Endothelial cell (in vitro differentiated cells): ENCODE measurements around the gene TXNL4A. TPM values are rescaled to one million over a fixed set of nuclear protein-coding genes. Genes with fewer than 3 reads are reported as not detected.
"Not testable (repeated sequence)": the region's sequence is repeated elsewhere in the genome, so short reads cannot be mapped to it uniquely, and the experiment has no call there.

Experiments
- DNase-seq: peaks from one replicate; pipeline ENCODE4 v3.0.0; 2021; ENCODE audit warnings: low spot score
- H3K27ac Mint-ChIP-seq: one replicate; pipeline ENCODE4 v1.8.0; 2021; ENCODE audit warnings: mixed read lengths, inconsistent platforms; ENCODE audit not compliant: unreplicated experiment
- H3K27me3 Mint-ChIP-seq: one replicate; pipeline ENCODE4 v1.8.0; 2021; ENCODE audit warnings: mild to moderate bottlenecking, moderate library complexity, mixed read lengths, inconsistent platforms; ENCODE audit not compliant: unreplicated experiment
- H3K36me3 Mint-ChIP-seq: one replicate; pipeline ENCODE4 v1.8.0; 2021; ENCODE audit warnings: mild to moderate bottlenecking, low read depth, mixed read lengths, inconsistent platforms; ENCODE audit not compliant: unreplicated experiment
- H3K4me1 Mint-ChIP-seq: one replicate; pipeline ENCODE4 v1.8.0; 2021; ENCODE audit warnings: mild to moderate bottlenecking, mixed read lengths, inconsistent platforms; ENCODE audit not compliant: unreplicated experiment
- H3K4me3 Mint-ChIP-seq: one replicate; pipeline ENCODE4 v1.8.0; 2021; ENCODE audit warnings: mild to moderate bottlenecking, mixed read lengths, inconsistent platforms; ENCODE audit not compliant: unreplicated experiment
- H3K9me3 Mint-ChIP-seq: one replicate; pipeline ENCODE4 v1.8.0; 2021; ENCODE audit warnings: mixed read lengths, inconsistent platforms; ENCODE audit not compliant: unreplicated experiment
- total RNA-seq: library from RNA; stranded (reverse); fragmentation: NEBNext Ultra II Directional; extraction: Animal tissue kit (Norgen Biotek cat#: 25700); gene quantifications from one replicate; pipeline ENCODE4 v1.2.1, GENCODE V29; 2021; ENCODE audit not compliant: unreplicated experiment
- TF ChIP-seq, protein P1 (sequence below): fragments of 200-600 bp; sonication (generic); IDR thresholded peaks from one replicate; pipeline ENCODE4 v1.5.0; 2021; ENCODE audit warnings: antibody characterized with exemption; ENCODE audit not compliant: unreplicated experiment

TXNL4A gene
- total RNA-seq, 1 donor from 2014 or later = 86.8 TPM

DNA sequence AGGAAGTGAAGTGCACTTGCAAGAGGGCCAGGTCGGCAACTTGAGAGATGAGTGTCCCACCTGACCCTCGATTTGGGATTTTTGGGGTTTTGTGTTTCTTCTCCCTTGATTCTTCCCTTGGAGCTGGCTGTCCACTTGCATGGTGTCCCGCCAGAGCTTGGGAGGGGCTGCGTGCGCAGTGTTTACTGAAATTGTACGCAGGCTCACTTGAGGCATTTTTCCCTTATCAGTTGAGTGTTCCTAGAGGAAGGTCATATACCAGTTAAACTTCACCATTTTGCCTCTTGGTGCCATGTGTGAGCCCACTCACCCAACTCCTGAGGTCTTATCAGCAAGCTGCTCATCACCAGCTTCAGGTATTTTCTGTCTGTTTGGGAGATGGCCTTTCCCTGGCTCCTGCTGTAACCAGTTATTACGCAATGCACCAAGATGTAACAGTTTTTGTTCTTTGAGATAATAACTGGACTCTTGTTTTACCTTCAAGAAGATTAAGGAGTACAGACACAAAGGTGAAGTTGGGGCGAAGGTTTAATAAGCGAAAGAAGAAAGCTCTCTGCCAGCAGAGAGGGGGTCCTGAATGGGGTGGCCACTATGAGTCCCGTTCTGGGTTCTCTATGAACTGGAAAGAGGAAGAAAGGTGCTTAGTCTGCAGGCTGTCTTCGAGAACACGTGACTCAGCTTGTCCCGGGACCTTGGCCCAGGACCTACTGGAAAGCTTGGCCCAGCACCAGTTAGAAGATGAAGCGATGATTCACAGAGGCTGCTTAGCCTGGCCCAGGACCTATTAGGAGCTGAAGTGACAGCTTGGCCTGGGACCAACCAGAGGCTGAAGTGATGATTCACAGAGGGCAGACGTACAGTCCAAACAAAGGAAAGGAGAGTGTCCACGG lies 21.5 kb upstream of the TXNL4A start:
- no peaks in the 10 kb centered on the region for H3K4me1 Mint-ChIP-seq
- peaks cover 15% of the 10 kb centered on the region for H3K9me3 Mint-ChIP-seq
- peaks cover 6% of the 10 kb centered on the region for H3K27me3 Mint-ChIP-seq
- H3K36me3 Mint-ChIP-seq = peaks cover 17% of the 10 kb centered on the region
- H3K4me3 Mint-ChIP-seq = no peak overlapping the region
- no peak for DNase-seq
- no peak overlapping the region for H3K27ac Mint-ChIP-seq
- TF ChIP-seq, protein P1, sequence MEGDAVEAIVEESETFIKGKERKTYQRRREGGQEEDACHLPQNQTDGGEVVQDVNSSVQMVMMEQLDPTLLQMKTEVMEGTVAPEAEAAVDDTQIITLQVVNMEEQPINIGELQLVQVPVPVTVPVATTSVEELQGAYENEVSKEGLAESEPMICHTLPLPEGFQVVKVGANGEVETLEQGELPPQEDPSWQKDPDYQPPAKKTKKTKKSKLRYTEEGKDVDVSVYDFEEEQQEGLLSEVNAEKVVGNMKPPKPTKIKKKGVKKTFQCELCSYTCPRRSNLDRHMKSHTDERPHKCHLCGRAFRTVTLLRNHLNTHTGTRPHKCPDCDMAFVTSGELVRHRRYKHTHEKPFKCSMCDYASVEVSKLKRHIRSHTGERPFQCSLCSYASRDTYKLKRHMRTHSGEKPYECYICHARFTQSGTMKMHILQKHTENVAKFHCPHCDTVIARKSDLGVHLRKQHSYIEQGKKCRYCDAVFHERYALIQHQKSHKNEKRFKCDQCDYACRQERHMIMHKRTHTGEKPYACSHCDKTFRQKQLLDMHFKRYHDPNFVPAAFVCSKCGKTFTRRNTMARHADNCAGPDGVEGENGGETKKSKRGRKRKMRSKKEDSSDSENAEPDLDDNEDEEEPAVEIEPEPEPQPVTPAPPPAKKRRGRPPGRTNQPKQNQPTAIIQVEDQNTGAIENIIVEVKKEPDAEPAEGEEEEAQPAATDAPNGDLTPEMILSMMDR = no peak

DNA sequence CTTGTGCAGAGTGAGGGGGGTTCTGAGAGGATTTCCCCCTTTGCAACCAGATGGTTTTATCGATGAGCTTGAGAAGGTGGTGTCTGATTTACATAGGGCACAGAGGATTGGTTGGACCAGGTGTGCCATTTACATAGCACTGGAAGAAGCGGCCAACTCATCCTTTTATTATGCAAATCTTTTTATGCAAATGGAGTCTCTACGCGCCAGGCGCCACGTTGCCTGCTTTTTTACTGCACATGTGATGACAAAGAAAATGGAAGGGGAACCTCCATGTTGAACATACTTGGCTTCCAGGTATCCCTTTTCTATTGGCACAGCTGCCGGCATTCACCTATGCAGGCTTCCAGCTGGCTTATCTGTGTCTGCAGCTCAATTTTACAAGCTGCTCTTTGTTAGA lies 18.4 kb upstream of the TXNL4A start:
- peaks cover 10% of the 10 kb centered on the region for H3K36me3 Mint-ChIP-seq
- H3K9me3 Mint-ChIP-seq = peaks cover 5% of the 10 kb centered on the region
- H3K4me3 Mint-ChIP-seq = no peak overlapping the region
- no peaks in the 10 kb centered on the region for H3K4me1 Mint-ChIP-seq
- TF ChIP-seq, protein P1 = no peak
- no peak for DNase-seq
- H3K27me3 Mint-ChIP-seq = peaks cover 4% of the 10 kb centered on the region
- H3K27ac Mint-ChIP-seq = no peak overlapping the region

DNA sequence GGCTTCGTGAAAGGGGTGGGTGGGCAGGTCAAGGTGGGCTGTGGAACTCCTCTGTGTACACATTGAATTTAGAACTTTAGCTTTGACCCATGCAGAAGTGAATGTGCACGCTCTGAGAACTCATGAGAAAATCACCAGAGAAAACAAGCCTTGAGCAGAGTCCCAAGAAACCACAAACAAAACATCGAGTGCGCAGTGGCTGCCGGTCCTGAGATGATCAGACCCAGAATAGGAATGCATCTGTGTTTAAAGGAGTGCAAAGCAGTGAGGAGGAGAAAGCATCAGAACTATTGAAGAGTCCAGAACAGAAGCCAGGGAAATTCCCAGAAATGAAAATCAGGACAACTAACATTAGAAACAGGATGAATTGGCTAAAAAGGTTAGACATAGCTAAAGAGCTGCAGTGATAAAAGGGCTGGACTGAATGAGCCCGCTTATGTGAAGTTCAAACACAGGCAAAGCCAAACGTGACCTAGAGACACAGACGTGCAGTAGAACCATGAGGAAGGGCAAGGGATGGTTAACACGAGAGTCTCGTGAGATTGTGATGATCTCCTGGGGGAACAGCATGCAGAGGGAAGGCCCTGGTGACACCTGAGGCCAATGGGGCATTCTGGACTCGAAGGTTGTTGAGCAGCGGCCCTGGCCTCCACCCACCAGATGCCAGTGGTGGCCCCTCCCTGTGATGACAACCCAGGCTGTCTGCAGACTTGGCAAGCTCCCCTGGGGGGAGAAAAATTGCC lies 16.4 kb upstream of the TXNL4A start:
- no peak for DNase-seq
- Mint-ChIP-seq H3K27me3 (peaks cover 4% of the 10 kb centered on the region), H3K4me1 (no peaks in the 10 kb centered on the region), H3K9me3 (peaks cover 12% of the 10 kb centered on the region), H3K27ac (peak overlapping the region; percentile 15), H3K36me3 (peaks cover 12% of the 10 kb centered on the region), H3K4me3 (no peak overlapping the region)
- TF ChIP-seq, protein P1 = no peak

DNA sequence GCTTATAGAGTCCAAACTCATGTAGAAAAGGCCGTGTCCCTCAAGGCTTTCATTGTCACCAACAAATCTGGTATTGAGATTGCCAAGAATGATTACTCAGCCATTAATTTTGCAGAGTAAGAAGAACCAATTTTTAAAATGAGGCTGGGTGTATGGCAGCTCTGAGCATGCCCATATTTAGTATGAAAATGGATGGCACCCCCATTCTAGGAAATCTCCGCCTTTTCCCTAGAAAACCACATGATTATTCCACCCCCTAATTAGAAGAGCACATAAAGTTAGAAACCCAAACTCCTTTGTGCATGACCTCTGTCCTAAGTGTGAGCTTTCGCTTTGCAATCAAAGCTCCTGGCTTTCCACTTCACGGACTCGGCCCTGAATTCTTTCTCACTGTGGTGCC lies 14.1 kb upstream of the TXNL4A start:
- DNase-seq = no peak
- Mint-ChIP-seq H3K4me1 (no peaks in the 10 kb centered on the region), H3K27me3 (peaks cover under 1% of the 10 kb centered on the region), H3K9me3 (peaks cover 7% of the 10 kb centered on the region), H3K36me3 (peaks cover 8% of the 10 kb centered on the region), H3K27ac (no peak overlapping the region), H3K4me3 (no peak overlapping the region)
- TF ChIP-seq, protein P1 = no peak

DNA sequence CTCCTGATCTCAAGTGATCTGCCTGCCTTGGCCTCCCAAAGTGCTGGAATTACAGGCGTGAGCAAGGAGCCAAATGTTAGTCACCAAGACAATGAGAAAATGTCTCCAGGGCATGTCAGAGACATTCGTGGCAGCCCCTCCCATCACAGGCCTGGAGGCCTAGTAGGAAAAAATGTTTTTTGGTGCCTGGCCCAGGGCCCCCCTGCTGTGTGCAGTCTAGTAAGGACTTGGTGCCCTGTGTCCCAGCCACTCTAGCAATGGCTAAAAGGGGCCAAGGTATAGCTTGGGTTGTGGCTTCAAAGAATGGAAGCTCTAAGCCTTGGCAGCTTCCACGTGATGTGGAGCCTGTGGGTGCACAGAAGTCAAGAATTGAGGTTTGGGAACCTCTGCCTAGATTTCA lies 12.5 kb upstream of the TXNL4A start:
- Mint-ChIP-seq H3K4me1 (no peaks in the 10 kb centered on the region), H3K36me3 (peaks cover 8% of the 10 kb centered on the region), H3K4me3 (no peak overlapping the region), H3K27me3 (no peaks in the 10 kb centered on the region), H3K27ac (no peak overlapping the region), H3K9me3 (peaks cover 7% of the 10 kb centered on the region)
- DNase-seq = no peak
- TF ChIP-seq, protein P1 = no peak

DNA sequence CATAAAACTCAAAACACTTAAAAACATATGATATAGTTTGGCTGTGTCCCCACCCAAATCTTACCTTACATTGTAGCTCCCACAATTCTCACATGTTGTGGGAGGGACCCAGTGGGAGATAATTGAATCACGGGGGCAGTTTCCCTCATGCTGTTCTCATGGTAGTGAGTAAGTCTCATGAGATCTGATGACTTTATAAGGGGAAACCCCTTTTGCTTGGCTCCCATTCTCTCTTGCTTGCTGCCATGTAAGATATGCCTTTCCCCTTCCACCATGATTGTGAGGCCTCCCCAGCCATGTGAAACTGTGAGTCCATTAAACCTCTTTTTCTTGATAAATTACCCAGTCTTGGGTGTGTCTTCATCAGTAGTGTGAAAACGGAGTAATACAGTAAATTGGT lies 11.3 kb upstream of the TXNL4A start:
- not testable (repeated sequence) for H3K9me3 Mint-ChIP-seq, H3K36me3 Mint-ChIP-seq, H3K4me1 Mint-ChIP-seq, H3K27ac Mint-ChIP-seq, H3K4me3 Mint-ChIP-seq, H3K27me3 Mint-ChIP-seq, DNase-seq
